Neural cell (in vitro differentiated cells): ENCODE results near the gene FXR1. TPM values are rescaled to one million over a fixed set of nuclear protein-coding genes. Genes with fewer than 3 reads are reported as not detected.

Source experiments
- H2AFZ ChIP-seq: fragments of 200-600, 300-800 bp; sonication (generic), shearing (Covaris generic); 2 replicates; pipeline ENCODE4 v1.6.0; 2014; ENCODE audit warnings: low read depth, mild to moderate bottlenecking, antibody characterized with exemption, low read length, moderate library complexity
- H3F3A ChIP-seq: fragments of 200-600 bp; shearing (Covaris generic); 2 replicates; pipeline ENCODE4 v1.6.1; 2016; ENCODE audit warnings: mild to moderate bottlenecking, moderate library complexity, mixed read lengths, antibody characterized with exemption, low read length; ENCODE audit not compliant: insufficient read depth, poor library complexity, severe bottlenecking
- H3K27ac ChIP-seq: fragments of 200-600, 300-800 bp; sonication (generic), shearing (Covaris generic); 2 replicates; pipeline ENCODE4 v1.5.1; 2014; ENCODE audit warnings: mild to moderate bottlenecking, low read length, moderate library complexity
- H3K27me3 ChIP-seq: fragments of 300-800, 200-600 bp; sonication (generic), shearing (Covaris generic); 2 replicates; pipeline ENCODE4 v1.6.0; 2014; ENCODE audit warnings: mild to moderate bottlenecking, low read depth, low read length, moderate library complexity; ENCODE audit not compliant: insufficient read depth
- H3K36me3 ChIP-seq: fragments of 300-800, 200-600 bp; sonication (generic), shearing (Covaris generic); 2 replicates; pipeline ENCODE4 v1.5.1; 2014; ENCODE audit warnings: mild to moderate bottlenecking, antibody characterized with exemption, low read length, moderate library complexity; ENCODE audit not compliant: insufficient read depth
- H3K4me2 ChIP-seq: fragments of 300-800, 200-600 bp; sonication (generic), shearing (Covaris generic); 2 replicates; pipeline ENCODE4 v1.6.0; 2014; ENCODE audit warnings: mild to moderate bottlenecking, low read length
- H3K4me3 ChIP-seq: fragments of 300-800, 200-600 bp; sonication (generic), shearing (Covaris generic); 2 replicates; pipeline ENCODE4 v1.5.1; 2014; ENCODE audit warnings: mild to moderate bottlenecking, low read length, moderate library complexity
- H3K79me2 ChIP-seq: fragments of 200-600 bp; shearing (Covaris generic); replicated peaks from 2 replicates; pipeline ENCODE4 v1.6.0; 2014; ENCODE audit warnings: mild to moderate bottlenecking, low read length, moderate library complexity; ENCODE audit not compliant: insufficient read depth
- H3K9ac ChIP-seq: fragments of 300-800, 200-600 bp; sonication (generic), shearing (Covaris generic); 2 replicates; pipeline ENCODE4 v1.6.1; 2016; ENCODE audit warnings: mild to moderate bottlenecking, low read length, mixed read lengths
- H3K9me2 ChIP-seq: fragments of 200-600 bp; shearing (Covaris generic); 2 replicates; pipeline ENCODE4 v1.6.1; 2016; ENCODE audit warnings: mild to moderate bottlenecking, low read length, mixed read lengths; ENCODE audit not compliant: insufficient read depth
- H3K9me3 ChIP-seq: fragments of 200-600, 300-800 bp; sonication (generic), shearing (Covaris generic); 2 replicates; pipeline ENCODE4 v1.6.1; 2016; ENCODE audit warnings: mild to moderate bottlenecking, mixed run types, low read length, moderate library complexity, mixed read lengths
- H4K20me1 ChIP-seq: fragments of 200-600 bp; shearing (Covaris generic); 2 replicates; pipeline ENCODE4 v1.6.1; 2016; ENCODE audit warnings: mild to moderate bottlenecking, mixed run types; ENCODE audit not compliant: insufficient read depth
- CTCF ChIP-seq: fragments of 450-650 bp; IDR thresholded peaks from 2 replicates; pipeline ENCODE4 v1.5.1; 2014; ENCODE audit warnings: antibody characterized with exemption, mild to moderate bottlenecking, moderate library complexity; ENCODE audit not compliant: poor library complexity, severe bottlenecking
- EP300 ChIP-seq: fragments of 450-650 bp; conservative IDR thresholded peaks from 2 replicates; pipeline ENCODE4 v1.6.1; 2014; ENCODE audit warnings: antibody characterized with exemption, mild to moderate bottlenecking, moderate library complexity; ENCODE audit not compliant: poor library complexity, severe bottlenecking
- EZH2 ChIP-seq: fragments of 200-600, 300-800 bp; shearing (Covaris generic), sonication (generic); IDR thresholded peaks from 2 replicates; pipeline ENCODE4 v1.6.1; 2014; ENCODE audit warnings: antibody characterized with exemption, low read length, borderline replicate concordance, mild to moderate bottlenecking; ENCODE audit not compliant: insufficient read depth, poor library complexity, severe bottlenecking
- MXI1 ChIP-seq: fragments of 450-650 bp; conservative IDR thresholded peaks from 2 replicates; pipeline ENCODE4 v1.6.1; 2014; ENCODE audit warnings: antibody characterized with exemption, mild to moderate bottlenecking; ENCODE audit not compliant: poor library complexity, severe bottlenecking
- POLR2AphosphoS5 ChIP-seq: IDR thresholded peaks from 2 replicates; pipeline ENCODE4 v1.6.1; 2012
- RAD21 ChIP-seq: fragments of 450-650 bp; conservative IDR thresholded peaks from 2 replicates; pipeline ENCODE4 v1.6.1; 2014; ENCODE audit warnings: antibody characterized with exemption, mild to moderate bottlenecking, moderate library complexity
- REST ChIP-seq: IDR thresholded peaks from 2 replicates; pipeline ENCODE4 v1.6.1; 2012; ENCODE audit warnings: borderline replicate concordance
- SMC3 ChIP-seq: fragments of 450-650 bp; conservative IDR thresholded peaks from 2 replicates; pipeline ENCODE4 v1.6.1; 2014; ENCODE audit warnings: antibody characterized with exemption, mild to moderate bottlenecking, moderate library complexity; ENCODE audit not compliant: poor library complexity
- TAF1 ChIP-seq: IDR thresholded peaks from 2 replicates; pipeline ENCODE4 v1.6.1; 2012; ENCODE audit warnings: low read depth
- polyA plus RNA-seq: library from polyadenylated mRNA; depleted of rRNA; stranded (reverse); fragments of >200 nt; gene quantifications from 2 replicates; pipeline ENCODE4 v1.2.3, GENCODE V29; 2014

Gene FXR1
- polyA plus RNA-seq, 1 donor from 2014 or later: 109 TPM

GRCh38 chr3:181006541-181006940 is 94.1 kb downstream of the FXR1 start:
- H3K27me3 ChIP-seq: no peaks in the 10 kb centered on the region
- H3K4me3 ChIP-seq: no peak overlapping the region
- no peaks in the 10 kb centered on the region for H4K20me1 ChIP-seq
- no peak overlapping the region for H3K9ac ChIP-seq
- no peak for TF ChIP-seq REST
- TF ChIP-seq POLR2AphosphoS5: no peak
- TF ChIP-seq EZH2: no peak
- no peak for TF ChIP-seq SMC3
- no peak for TF ChIP-seq RAD21
- TF ChIP-seq CTCF: no peak
- no peak for TF ChIP-seq MXI1
- TF ChIP-seq TAF1: no peak
- TF ChIP-seq EP300: no peak
- no peaks in the 10 kb centered on the region for H3F3A ChIP-seq
- no peak overlapping the region for H3K27ac ChIP-seq
- H2AFZ ChIP-seq: no peak overlapping the region
- H3K9me2 ChIP-seq: no peaks in the 10 kb centered on the region
- no peak overlapping the region for H3K4me2 ChIP-seq
- H3K36me3 ChIP-seq: no peaks in the 10 kb centered on the region
- H3K79me2 ChIP-seq: no peaks in the 10 kb centered on the region
- H3K9me3 ChIP-seq: no peaks in the 10 kb centered on the region

- H3K4me2 ChIP-seq: no peak overlapping the region
- no peaks in the 10 kb centered on the region for H3K36me3 ChIP-seq
- no peak overlapping the region for H3K27ac ChIP-seq
Observed at GRCh38 chr3:181007262-181007661, 94.8 kb downstream of the FXR1 start.

More at GRCh38 chr3:181007262-181007661, 94.8 kb downstream of the FXR1 start:
- Histone ChIP-seq H4K20me1 (no peaks in the 10 kb centered on the region), H3K79me2 (no peaks in the 10 kb centered on the region), H3K9me2 (no peaks in the 10 kb centered on the region), H3F3A (no peaks in the 10 kb centered on the region), H3K27me3 (no peaks in the 10 kb centered on the region), H3K9ac (no peak overlapping the region), H3K4me3 (no peak overlapping the region), H2AFZ (no peak overlapping the region), H3K9me3 (no peaks in the 10 kb centered on the region)
- TF ChIP-seq RAD21 (no peak), MXI1 (no peak), POLR2AphosphoS5 (no peak), EP300 (no peak), SMC3 (no peak), CTCF (no peak), EZH2 (no peak), TAF1 (no peak), REST (no peak)
